ENCODE measurements around the gene ALG14.

DNA sequence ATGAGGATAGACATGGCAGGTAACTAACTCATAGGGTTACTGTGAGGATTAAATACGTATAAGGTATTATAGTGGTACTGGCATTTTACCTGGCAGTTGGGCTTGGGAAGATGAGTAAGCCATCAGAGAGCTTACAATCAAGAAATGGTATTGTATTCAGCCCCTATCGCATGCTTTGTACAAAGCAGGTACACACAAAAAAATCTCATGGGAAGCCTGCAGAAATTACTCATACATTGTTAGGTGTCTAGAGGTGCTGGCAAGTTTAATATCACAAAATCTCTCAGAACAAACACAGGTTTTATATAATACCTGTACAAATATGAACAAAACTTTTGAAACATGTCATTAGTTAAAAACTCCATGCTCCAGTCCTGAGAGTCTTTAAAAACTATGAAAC, 74.0 kb downstream of the ALG14 start:
- TF ChIP-seq CTCF (conservative IDR thresholded peaks at IDR 0.05): no peak
- no peak for TF ChIP-seq ZFX (IDR thresholded peaks at IDR 0.05)
